ENCODE measurements around the gene TMEM135.

TMEM135 gene

DNA sequence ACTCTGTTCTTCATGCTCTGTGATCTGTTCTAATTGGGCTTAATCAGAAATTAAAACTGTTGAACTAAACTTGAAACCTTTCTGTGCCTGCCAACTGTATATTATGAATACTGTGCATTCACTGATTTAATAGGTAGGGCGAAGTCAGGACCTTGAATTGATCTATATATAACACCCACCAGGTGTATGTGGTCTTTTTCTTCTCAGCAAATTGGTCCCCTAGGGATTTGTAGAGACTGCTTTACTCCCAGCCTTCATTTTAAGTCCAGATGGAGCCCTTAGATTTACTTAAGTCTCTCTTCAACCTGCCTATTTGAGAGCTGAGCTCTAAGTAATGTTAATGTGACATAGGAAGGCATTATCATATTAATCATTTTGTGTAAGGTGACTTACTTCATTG is 257.5 kb downstream of the TMEM135 start:
- Histone ChIP-seq H3K27ac (ENCODE audit: low read depth, low read length, poor library complexity, severe bottlenecking) (no peak overlapping the region), H3K4me1 (ENCODE audit: insufficient read depth, low read length, severe bottlenecking) (peaks cover 9% of the 10 kb centered on the region)
- TF ChIP-seq, protein P1, sequence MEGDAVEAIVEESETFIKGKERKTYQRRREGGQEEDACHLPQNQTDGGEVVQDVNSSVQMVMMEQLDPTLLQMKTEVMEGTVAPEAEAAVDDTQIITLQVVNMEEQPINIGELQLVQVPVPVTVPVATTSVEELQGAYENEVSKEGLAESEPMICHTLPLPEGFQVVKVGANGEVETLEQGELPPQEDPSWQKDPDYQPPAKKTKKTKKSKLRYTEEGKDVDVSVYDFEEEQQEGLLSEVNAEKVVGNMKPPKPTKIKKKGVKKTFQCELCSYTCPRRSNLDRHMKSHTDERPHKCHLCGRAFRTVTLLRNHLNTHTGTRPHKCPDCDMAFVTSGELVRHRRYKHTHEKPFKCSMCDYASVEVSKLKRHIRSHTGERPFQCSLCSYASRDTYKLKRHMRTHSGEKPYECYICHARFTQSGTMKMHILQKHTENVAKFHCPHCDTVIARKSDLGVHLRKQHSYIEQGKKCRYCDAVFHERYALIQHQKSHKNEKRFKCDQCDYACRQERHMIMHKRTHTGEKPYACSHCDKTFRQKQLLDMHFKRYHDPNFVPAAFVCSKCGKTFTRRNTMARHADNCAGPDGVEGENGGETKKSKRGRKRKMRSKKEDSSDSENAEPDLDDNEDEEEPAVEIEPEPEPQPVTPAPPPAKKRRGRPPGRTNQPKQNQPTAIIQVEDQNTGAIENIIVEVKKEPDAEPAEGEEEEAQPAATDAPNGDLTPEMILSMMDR (IDR thresholded peaks at IDR 0.05; ENCODE audit: low read length): no peak
- TF ChIP-seq EZH2 (IDR thresholded peaks at IDR 0.05; ENCODE audit: borderline replicate concordance, low read length): no peak

DNA sequence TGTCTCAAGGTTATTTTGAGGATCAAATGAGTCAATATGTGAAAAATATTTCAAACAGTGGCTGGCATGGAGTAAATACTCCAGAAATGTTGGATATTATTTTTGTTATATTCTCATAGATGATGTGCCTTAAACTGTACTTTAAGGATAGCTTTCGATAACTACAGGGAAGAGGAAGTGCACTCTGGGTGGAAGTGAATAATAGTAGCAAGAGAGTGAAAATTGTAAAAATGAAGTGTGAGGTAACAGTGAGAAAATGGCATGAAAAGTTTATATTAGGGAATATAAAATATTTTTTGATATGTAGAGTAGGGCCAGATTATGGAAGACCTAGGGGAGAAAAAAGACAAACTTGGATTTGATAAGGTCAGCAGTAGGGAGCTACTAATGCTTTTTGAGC is 258.9 kb downstream of the TMEM135 start:
- Histone ChIP-seq H3K9me2 (ENCODE audit: low read depth, low read length) (no peaks in the 10 kb centered on the region), H3F3A (ENCODE audit: insufficient read depth, low read length) (no peaks in the 10 kb centered on the region), H3K27me3 (ENCODE audit: insufficient read depth, low read length) (no peaks in the 10 kb centered on the region), H3K4me2 (ENCODE audit: low read length) (no peak overlapping the region), H3K79me2 (ENCODE audit: insufficient read depth, low read length) (no peaks in the 10 kb centered on the region), H4K20me1 (ENCODE audit: insufficient read depth, low read length) (no peaks in the 10 kb centered on the region), H3K36me3 (ENCODE audit: insufficient read depth, low read length) (no peaks in the 10 kb centered on the region), H3K9ac (ENCODE audit: low read length) (no peak overlapping the region), H3K4me1 (ENCODE audit: insufficient read depth, low read length, severe bottlenecking) (peaks cover 9% of the 10 kb centered on the region), H3K4me3 (ENCODE audit: low read depth, low read length, poor library complexity, severe bottlenecking) (no peak overlapping the region), H3K9me3 (ENCODE audit: low read length) (no peaks in the 10 kb centered on the region), H2AFZ (ENCODE audit: low read length) (no peak overlapping the region), H3K27ac (ENCODE audit: low read depth, low read length, poor library complexity, severe bottlenecking) (no peak overlapping the region)
- TF ChIP-seq, protein P1 (IDR thresholded peaks at IDR 0.05; ENCODE audit: low read length): no peak
- TF ChIP-seq EZH2 (IDR thresholded peaks at IDR 0.05; ENCODE audit: borderline replicate concordance, low read length): no peak

More for the DNA sequence above, 257.5 kb downstream of the TMEM135 start:
- H3K9ac ChIP-seq (ENCODE audit: low read length): no peak overlapping the region
- H3F3A ChIP-seq (ENCODE audit: insufficient read depth, low read length): no peaks in the 10 kb centered on the region
- H3K79me2 ChIP-seq (ENCODE audit: insufficient read depth, low read length): no peaks in the 10 kb centered on the region
- H3K27me3 ChIP-seq (ENCODE audit: insufficient read depth, low read length): no peaks in the 10 kb centered on the region
- H2AFZ ChIP-seq (ENCODE audit: low read length): no peak overlapping the region
- H3K4me3 ChIP-seq (ENCODE audit: low read depth, low read length, poor library complexity, severe bottlenecking): no peak overlapping the region
- H3K9me2 ChIP-seq (ENCODE audit: low read depth, low read length): no peaks in the 10 kb centered on the region
- no peak overlapping the region for H3K4me2 ChIP-seq (ENCODE audit: low read length)
- no peaks in the 10 kb centered on the region for H4K20me1 ChIP-seq (ENCODE audit: insufficient read depth, low read length)
- no peaks in the 10 kb centered on the region for H3K9me3 ChIP-seq (ENCODE audit: low read length)
- H3K36me3 ChIP-seq (ENCODE audit: insufficient read depth, low read length): no peaks in the 10 kb centered on the region

DNA sequence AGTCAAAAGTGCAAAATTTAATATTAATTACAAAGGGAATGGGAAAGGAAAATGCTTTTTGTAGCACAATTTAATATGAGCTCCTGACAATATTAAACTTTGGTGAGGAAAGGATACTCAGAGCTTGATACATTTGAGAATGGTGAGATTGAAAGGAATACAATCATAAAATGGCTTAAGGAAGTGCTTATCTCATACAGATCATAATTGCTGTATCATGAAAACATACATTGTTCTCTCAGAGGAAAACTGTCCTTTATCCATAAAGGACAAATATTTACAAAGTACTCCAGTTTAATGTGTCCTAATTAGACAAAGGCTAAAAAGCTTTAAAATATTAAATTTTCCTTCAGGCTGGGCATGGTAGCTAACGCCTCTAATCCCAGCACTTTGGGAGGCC is 260.4 kb downstream of the TMEM135 start:
- no peaks in the 10 kb centered on the region for H3K36me3 ChIP-seq (ENCODE audit: insufficient read depth, low read length)
- H2AFZ ChIP-seq (ENCODE audit: low read length): no peak overlapping the region
- H3K9me3 ChIP-seq (ENCODE audit: low read length): no peaks in the 10 kb centered on the region
- H3K9me2 ChIP-seq (ENCODE audit: low read depth, low read length): no peaks in the 10 kb centered on the region
- no peaks in the 10 kb centered on the region for H3F3A ChIP-seq (ENCODE audit: insufficient read depth, low read length)
- H3K27me3 ChIP-seq (ENCODE audit: insufficient read depth, low read length): no peaks in the 10 kb centered on the region
- H3K27ac ChIP-seq (ENCODE audit: low read depth, low read length, poor library complexity, severe bottlenecking): no peak overlapping the region
- H3K4me2 ChIP-seq (ENCODE audit: low read length): no peak overlapping the region
- no peaks in the 10 kb centered on the region for H3K79me2 ChIP-seq (ENCODE audit: insufficient read depth, low read length)
- H4K20me1 ChIP-seq (ENCODE audit: insufficient read depth, low read length): no peaks in the 10 kb centered on the region
- peaks cover 9% of the 10 kb centered on the region for H3K4me1 ChIP-seq (ENCODE audit: insufficient read depth, low read length, severe bottlenecking)
- TF ChIP-seq, protein P1 (IDR thresholded peaks at IDR 0.05; ENCODE audit: low read length): no peak
- TF ChIP-seq EZH2 (IDR thresholded peaks at IDR 0.05; ENCODE audit: borderline replicate concordance, low read length): no peak
- H3K4me3 ChIP-seq (ENCODE audit: low read depth, low read length, poor library complexity, severe bottlenecking): no peak overlapping the region
- H3K9ac ChIP-seq (ENCODE audit: low read length): no peak overlapping the region
